WI38 (cell line): ENCODE measurements around the gene SLBP.

Experiments used
- H3K4me3 ChIP-seq: 2 replicates; pipeline ENCODE4 v1.5.1; 2011; ENCODE audit warnings: low read depth, mild to moderate bottlenecking, control low read depth, low read length
- TF ChIP-seq, protein P1 (sequence below): IDR thresholded peaks from 2 replicates; pipeline ENCODE4 v1.5.1; 2012; ENCODE audit warnings: low read depth, mild to moderate bottlenecking, control low read depth, low read length

The SLBP gene

DNA sequence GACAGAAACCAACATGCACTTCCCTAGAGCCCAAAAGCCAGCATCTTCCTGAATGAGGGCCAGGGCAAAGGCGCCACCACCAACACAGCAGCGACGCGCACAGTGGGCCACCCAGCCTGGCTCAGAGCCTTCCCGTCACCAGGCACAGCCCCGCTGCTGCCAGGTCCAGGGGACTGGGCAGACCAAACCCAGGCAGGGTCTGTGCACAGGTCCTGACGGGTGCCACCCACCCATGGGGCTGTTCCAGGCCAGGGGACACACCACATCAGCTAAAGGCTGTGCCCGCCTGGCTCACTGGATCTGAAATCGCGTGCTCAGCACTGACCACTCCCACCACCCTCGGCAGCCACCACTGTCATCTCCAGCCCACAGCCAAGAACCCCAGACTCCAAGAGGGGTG is 41.8 kb downstream of the SLBP start:
- no peak overlapping the region for H3K4me3 ChIP-seq
- TF ChIP-seq, protein P1, sequence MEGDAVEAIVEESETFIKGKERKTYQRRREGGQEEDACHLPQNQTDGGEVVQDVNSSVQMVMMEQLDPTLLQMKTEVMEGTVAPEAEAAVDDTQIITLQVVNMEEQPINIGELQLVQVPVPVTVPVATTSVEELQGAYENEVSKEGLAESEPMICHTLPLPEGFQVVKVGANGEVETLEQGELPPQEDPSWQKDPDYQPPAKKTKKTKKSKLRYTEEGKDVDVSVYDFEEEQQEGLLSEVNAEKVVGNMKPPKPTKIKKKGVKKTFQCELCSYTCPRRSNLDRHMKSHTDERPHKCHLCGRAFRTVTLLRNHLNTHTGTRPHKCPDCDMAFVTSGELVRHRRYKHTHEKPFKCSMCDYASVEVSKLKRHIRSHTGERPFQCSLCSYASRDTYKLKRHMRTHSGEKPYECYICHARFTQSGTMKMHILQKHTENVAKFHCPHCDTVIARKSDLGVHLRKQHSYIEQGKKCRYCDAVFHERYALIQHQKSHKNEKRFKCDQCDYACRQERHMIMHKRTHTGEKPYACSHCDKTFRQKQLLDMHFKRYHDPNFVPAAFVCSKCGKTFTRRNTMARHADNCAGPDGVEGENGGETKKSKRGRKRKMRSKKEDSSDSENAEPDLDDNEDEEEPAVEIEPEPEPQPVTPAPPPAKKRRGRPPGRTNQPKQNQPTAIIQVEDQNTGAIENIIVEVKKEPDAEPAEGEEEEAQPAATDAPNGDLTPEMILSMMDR: no peak

DNA sequence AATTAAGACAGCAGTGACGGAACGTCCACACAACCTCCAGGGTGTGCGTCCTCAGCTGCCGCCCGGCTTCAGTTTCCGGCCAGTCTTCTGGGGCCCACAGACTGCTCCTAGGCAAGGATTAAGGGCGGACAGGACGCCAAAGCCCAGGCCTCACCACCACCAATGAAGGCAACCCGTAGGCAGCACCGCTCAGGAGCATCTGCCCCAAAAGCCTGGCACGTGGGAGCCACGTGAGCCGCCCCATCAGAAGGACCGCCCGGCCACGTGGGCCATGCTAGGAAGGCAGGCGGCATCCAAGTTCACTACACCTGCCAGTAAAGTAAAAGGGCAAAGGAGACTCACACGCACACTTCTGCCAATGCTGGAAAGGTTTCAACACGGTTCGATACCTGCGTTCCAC is 42.3 kb downstream of the SLBP start:
- TF ChIP-seq, protein P1: no peak

DNA sequence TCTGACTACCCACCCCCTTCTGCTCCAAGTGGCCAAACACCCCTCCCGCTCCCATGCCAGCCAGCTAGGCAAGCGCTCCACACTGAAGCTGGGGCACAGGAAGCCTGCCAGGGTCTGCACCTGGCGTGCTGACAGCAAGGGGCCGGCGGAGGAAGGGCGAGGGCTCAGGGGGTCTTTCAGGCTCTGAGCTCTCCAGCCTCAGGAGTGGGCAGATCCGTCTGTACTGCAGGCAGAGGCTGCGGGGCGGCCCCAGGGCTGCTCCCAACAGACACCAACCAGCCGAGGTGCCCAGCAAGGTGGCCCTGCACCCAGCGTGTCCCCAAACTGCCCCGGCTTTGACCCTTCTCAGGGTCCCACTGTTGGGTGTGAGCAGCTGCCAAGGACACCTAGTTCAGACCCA is 42.8 kb downstream of the SLBP start:
- no peak overlapping the region for H3K4me3 ChIP-seq
- TF ChIP-seq, protein P1: no peak

More for the DNA sequence above, 42.3 kb downstream of the SLBP start:
- H3K4me3 ChIP-seq: no peak overlapping the region

DNA sequence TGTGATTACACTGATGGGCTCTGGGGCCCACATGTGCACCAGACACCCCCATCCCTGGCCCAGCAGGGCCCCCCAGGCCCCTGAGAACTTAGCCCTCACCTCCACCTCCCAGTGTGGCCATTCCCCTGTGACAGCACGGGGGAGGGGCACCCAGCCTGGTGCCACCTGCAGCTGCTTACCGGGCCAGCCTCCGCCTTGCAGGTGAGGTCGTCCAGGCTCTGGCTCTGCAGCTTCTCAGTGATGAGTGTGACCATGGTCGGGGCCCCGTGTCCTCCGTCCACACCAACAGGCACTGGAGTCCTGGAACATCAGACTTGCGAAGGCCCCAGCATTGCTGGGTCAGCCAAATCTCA is 43.7 kb downstream of the SLBP start:
- H3K4me3 ChIP-seq: no peak overlapping the region

DNA sequence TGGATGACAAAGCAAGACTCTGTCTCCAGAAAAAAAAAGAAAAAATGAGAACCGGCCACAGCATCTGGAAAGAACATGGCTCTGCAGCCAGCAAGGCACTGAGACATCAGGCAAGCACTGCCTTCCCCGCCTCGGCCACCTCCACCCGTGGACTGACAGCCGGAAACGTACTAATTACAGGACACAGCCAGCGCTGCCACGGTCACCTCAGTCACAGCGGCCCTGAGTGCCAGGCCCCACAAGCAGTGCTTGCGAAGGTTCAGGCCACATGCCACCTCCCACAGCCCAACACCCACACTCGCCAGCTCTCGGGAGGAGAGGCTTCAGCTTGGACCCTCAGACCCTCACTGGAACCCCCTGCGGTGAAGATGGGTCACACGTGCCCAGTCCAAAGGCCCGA is 44.8 kb downstream of the SLBP start:
- TF ChIP-seq, protein P1: no peak
- H3K4me3 ChIP-seq: no peak overlapping the region

More for the DNA sequence above, 43.7 kb downstream of the SLBP start:
- TF ChIP-seq, protein P1: no peak

DNA sequence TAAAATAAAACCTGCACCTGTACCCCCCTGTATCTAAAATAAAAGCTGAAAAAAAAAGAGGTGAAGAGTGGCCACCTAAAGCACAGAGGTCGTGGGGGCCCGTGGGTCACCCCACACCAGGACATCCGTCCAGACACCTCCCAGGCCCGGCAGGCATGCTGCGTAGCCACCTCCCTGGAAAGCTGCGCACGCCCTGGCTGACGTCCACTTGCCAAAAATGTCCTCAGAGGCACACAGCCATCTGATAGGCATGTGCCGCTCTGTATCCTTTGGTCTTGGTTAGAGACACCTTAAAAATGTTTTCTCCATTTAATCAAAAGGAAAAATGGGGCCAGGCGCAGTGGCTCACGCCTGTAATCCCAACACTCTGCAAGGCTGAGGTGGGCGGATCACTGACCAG is 45.7 kb downstream of the SLBP start:
- no peak overlapping the region for H3K4me3 ChIP-seq
- TF ChIP-seq, protein P1: no peak

DNA sequence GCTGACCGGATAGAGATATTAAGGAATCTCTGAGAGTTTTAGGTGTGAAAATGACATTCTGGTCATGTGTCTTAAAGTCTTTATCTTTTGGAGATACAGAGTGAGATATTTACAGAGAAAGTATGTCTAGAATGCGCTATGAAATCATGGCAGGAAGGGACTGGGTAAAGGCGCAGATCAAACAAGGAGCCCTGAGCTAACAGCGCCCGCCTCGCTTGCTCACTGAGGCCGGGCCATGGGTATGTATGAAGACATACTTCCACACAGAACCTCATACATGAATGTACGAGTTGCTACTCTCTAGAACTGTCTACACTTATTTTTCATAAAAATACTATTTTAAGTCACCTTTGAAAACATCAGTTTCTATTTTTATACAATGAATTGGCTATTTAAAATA is 48.0 kb downstream of the SLBP start:
- TF ChIP-seq, protein P1: no peak

More for the DNA sequence above, 48.0 kb downstream of the SLBP start:
- no peak overlapping the region for H3K4me3 ChIP-seq
